ENCODE data around the gene DLG5.

Gene DLG5

DNA sequence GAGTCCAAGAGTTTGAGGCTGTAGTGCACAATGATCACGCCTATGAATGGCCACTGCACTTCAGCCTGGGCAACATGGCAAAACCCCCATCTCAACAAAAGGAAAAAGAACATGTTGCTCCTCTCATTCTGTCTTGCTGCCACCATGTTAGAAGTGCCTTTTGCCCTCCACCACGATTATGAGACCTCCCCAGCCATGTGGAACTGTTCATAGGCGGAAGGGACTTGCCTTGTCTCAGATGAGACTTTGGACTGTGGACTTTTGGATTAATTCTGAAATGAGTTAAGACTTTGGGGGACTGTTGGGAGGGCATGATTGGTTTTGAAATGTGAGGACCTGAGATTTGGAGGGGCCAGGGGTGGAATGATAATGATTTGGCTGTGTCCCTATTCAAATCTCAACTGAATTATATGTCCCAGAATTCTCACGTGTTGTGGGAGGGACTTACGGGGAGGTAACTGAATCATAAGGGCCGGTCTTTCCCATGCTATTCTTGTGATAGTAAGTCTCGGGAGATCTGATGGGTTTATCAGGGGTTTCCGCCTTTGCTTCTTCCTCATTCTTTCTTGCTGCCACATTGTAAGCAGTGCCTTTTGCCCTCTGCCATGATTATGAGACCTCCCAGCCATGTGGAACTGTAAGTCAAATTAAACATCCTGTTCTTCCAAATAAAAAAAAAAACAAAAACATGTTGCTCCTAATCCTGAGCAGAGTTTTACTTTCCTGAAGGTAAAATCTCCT, 22.3 kb downstream of the DLG5 start:
- no peak overlapping the region for H2BK5ac ChIP-seq (ENCODE audit: low read depth, low read length, poor library complexity)

GRCh38 chr10:77902159-77902558, 24.4 kb downstream of the DLG5 start:
- Histone ChIP-seq H4K8ac (ENCODE audit: low read depth, low read length) (no peak overlapping the region), H3K18ac (ENCODE audit: low read length) (no peak overlapping the region), H3K9ac (ENCODE audit: low read length) (no peak overlapping the region), H3K9me3 (ENCODE audit: insufficient read depth, low read depth, low read length) (no peaks in the 10 kb centered on the region), H3K14ac (ENCODE audit: low read length) (no peak overlapping the region), H4K91ac (ENCODE audit: low read depth, low read length) (no peak overlapping the region), H3K27me3 (ENCODE audit: insufficient read depth, low read length) (no peaks in the 10 kb centered on the region), H2BK5ac (ENCODE audit: low read depth, low read length, poor library complexity) (no peak overlapping the region), H2AK5ac (ENCODE audit: low read length) (no peak overlapping the region), H3K4me3 (ENCODE audit: low read depth, low read length) (no peak overlapping the region), H2BK120ac (ENCODE audit: insufficient read depth, low read length, poor library complexity) (no peak overlapping the region), H3K36me3 (ENCODE audit: control insufficient read depth in 1 of 2, insufficient read depth in 2 of 2, low read length in 2 of 2) (peaks cover 0 to 6% of the 10 kb centered on the region in 2 experiments), H3K4ac (ENCODE audit: low read depth, low read length) (peak overlapping the region; percentile 8), H3K79me1 (ENCODE audit: low read length) (peaks cover 14% of the 10 kb centered on the region), H3K79me2 (ENCODE audit: control insufficient read depth, insufficient read depth, low read length, poor library complexity) (peaks cover 14% of the 10 kb centered on the region), H4K12ac (ENCODE audit: low read depth, low read length) (no peak overlapping the region), H2BK12ac (ENCODE audit: low read length) (no peak overlapping the region), H2AFZ (ENCODE audit: insufficient read depth, low read length, poor library complexity) (no peak overlapping the region), H3K23ac (ENCODE audit: low read length) (no peak overlapping the region), H3K4me2 (ENCODE audit: low read length) (no peak overlapping the region), H3K4me1 (ENCODE audit: control insufficient read depth in 1 of 2, insufficient read depth in 2 of 2, low read length in 2 of 2) (peaks cover 16 to 20% of the 10 kb centered on the region in 2 experiments), H3K27ac (ENCODE audit: low read depth, low read length) (no peak overlapping the region)
- WGBS (ENCODE audit: extremely low coverage, insufficient coverage, insufficient read length) = no CpG with 5 or more reads among the region's 5 CpGs
- no peak for DNase-seq

More for the DNA sequence above, 22.3 kb downstream of the DLG5 start:
- no peak for DNase-seq
- no peak overlapping the region for H3K23ac ChIP-seq (ENCODE audit: low read length)
- H3K18ac ChIP-seq (ENCODE audit: low read length) = no peak overlapping the region
- H3K4me1 ChIP-seq (ENCODE audit: control insufficient read depth in 1 of 2, insufficient read depth in 2 of 2, low read length in 2 of 2) = peaks cover 11 to 16% of the 10 kb centered on the region in 2 experiments
- H3K9me3 ChIP-seq (ENCODE audit: insufficient read depth, low read depth, low read length) = no peaks in the 10 kb centered on the region
- H3K9ac ChIP-seq (ENCODE audit: low read length) = no peak overlapping the region
- H3K79me2 ChIP-seq (ENCODE audit: control insufficient read depth, insufficient read depth, low read length, poor library complexity) = peaks cover 5% of the 10 kb centered on the region
- no peak overlapping the region for H3K4me3 ChIP-seq (ENCODE audit: low read depth, low read length)
- no peak overlapping the region for H3K14ac ChIP-seq (ENCODE audit: low read length)
- H2BK120ac ChIP-seq (ENCODE audit: insufficient read depth, low read length, poor library complexity) = no peak overlapping the region
- H3K27ac ChIP-seq (ENCODE audit: low read depth, low read length) = no peak overlapping the region
- no peak overlapping the region for H2AFZ ChIP-seq (ENCODE audit: insufficient read depth, low read length, poor library complexity)
- H2AK5ac ChIP-seq (ENCODE audit: low read length) = no peak overlapping the region
- no CpG with 5 or more reads among the region's 8 CpGs for WGBS (ENCODE audit: extremely low coverage, insufficient coverage, insufficient read length)
- H4K91ac ChIP-seq (ENCODE audit: low read depth, low read length) = no peak overlapping the region
- no peaks in the 10 kb centered on the region for H3K27me3 ChIP-seq (ENCODE audit: insufficient read depth, low read length)
- peaks cover 6% of the 10 kb centered on the region for H3K79me1 ChIP-seq (ENCODE audit: low read length)
- H3K4me2 ChIP-seq (ENCODE audit: low read length) = no peak overlapping the region
- no peak overlapping the region for H3K4ac ChIP-seq (ENCODE audit: low read depth, low read length)
- H3K36me3 ChIP-seq (ENCODE audit: control insufficient read depth in 1 of 2, insufficient read depth in 2 of 2, low read length in 2 of 2) = peaks cover 0 to 6% of the 10 kb centered on the region in 2 experiments
- H4K8ac ChIP-seq (ENCODE audit: low read depth, low read length) = no peak overlapping the region
- H2BK12ac ChIP-seq (ENCODE audit: low read length) = no peak overlapping the region
- no peak overlapping the region for H4K12ac ChIP-seq (ENCODE audit: low read depth, low read length)

GRCh38 chr10:77901743-77902142, 24.8 kb downstream of the DLG5 start:
- no peak overlapping the region for H2AK5ac ChIP-seq (ENCODE audit: low read length)
- H4K8ac ChIP-seq (ENCODE audit: low read depth, low read length) = no peak overlapping the region
- H3K4me2 ChIP-seq (ENCODE audit: low read length) = no peak overlapping the region
- peaks cover 16 to 20% of the 10 kb centered on the region in 2 experiments for H3K4me1 ChIP-seq (ENCODE audit: control insufficient read depth in 1 of 2, insufficient read depth in 2 of 2, low read length in 2 of 2)
- no peak overlapping the region for H2BK5ac ChIP-seq (ENCODE audit: low read depth, low read length, poor library complexity)
- H3K27me3 ChIP-seq (ENCODE audit: insufficient read depth, low read length) = no peaks in the 10 kb centered on the region
- no peak overlapping the region for H2BK120ac ChIP-seq (ENCODE audit: insufficient read depth, low read length, poor library complexity)
- H2BK12ac ChIP-seq (ENCODE audit: low read length) = no peak overlapping the region
- no peak overlapping the region for H4K91ac ChIP-seq (ENCODE audit: low read depth, low read length)
- H3K23ac ChIP-seq (ENCODE audit: low read length) = no peak overlapping the region
- no peak overlapping the region for H4K12ac ChIP-seq (ENCODE audit: low read depth, low read length)
- peak overlapping the region; percentile 8 for H3K4ac ChIP-seq (ENCODE audit: low read depth, low read length)
- no peak overlapping the region for H3K9ac ChIP-seq (ENCODE audit: low read length)
- H3K27ac ChIP-seq (ENCODE audit: low read depth, low read length) = no peak overlapping the region
- no peak for DNase-seq
- whole genome bisulfite sequencing (ENCODE audit: extremely low coverage, insufficient coverage, insufficient read length) = no CpG with 5 or more reads among the region's 6 CpGs
- H3K4me3 ChIP-seq (ENCODE audit: low read depth, low read length) = no peak overlapping the region
- no peak overlapping the region for H3K18ac ChIP-seq (ENCODE audit: low read length)
- H2AFZ ChIP-seq (ENCODE audit: insufficient read depth, low read length, poor library complexity) = no peak overlapping the region
- H3K9me3 ChIP-seq (ENCODE audit: insufficient read depth, low read depth, low read length) = no peaks in the 10 kb centered on the region
- H3K36me3 ChIP-seq (ENCODE audit: control insufficient read depth in 1 of 2, insufficient read depth in 2 of 2, low read length in 2 of 2) = peaks cover 0 to 6% of the 10 kb centered on the region in 2 experiments
- peaks cover 14% of the 10 kb centered on the region for H3K79me1 ChIP-seq (ENCODE audit: low read length)
- no peak overlapping the region for H3K14ac ChIP-seq (ENCODE audit: low read length)
- peaks cover 14% of the 10 kb centered on the region for H3K79me2 ChIP-seq (ENCODE audit: control insufficient read depth, insufficient read depth, low read length, poor library complexity)

DNA sequence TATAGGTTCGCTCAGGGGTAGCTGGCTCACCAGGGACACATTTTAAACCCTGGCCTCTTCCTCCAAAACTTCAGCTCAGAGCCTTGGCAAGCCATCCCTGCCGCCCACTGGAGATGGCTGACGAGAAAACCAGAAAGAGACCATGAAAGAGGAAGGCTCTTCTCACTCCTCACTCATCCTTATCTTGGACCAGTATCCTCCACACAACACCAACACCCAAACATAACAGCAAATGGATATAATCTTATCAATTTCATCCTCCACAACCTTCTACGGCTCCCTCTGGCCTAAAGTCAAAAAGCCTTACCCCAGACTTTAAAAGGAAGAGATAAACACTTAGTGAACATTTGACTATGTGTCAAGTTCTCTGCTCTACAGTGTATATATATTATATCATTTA, 26.9 kb downstream of the DLG5 start:
- peaks cover 14% of the 10 kb centered on the region for H3K79me1 ChIP-seq (ENCODE audit: low read length)
- H3K27me3 ChIP-seq (ENCODE audit: insufficient read depth, low read length) = no peaks in the 10 kb centered on the region
- no peak overlapping the region for H4K12ac ChIP-seq (ENCODE audit: low read depth, low read length)
- no peak overlapping the region for H4K8ac ChIP-seq (ENCODE audit: low read depth, low read length)
- H3K79me2 ChIP-seq (ENCODE audit: control insufficient read depth, insufficient read depth, low read length, poor library complexity) = peaks cover 13% of the 10 kb centered on the region
- WGBS (ENCODE audit: extremely low coverage, insufficient coverage, insufficient read length) = 100% methylated on average over 1 of the region's 4 CpGs
- H3K4me2 ChIP-seq (ENCODE audit: low read length) = no peak overlapping the region
- H3K4me3 ChIP-seq (ENCODE audit: low read depth, low read length) = no peak overlapping the region
- DNase-seq = no peak
- peak overlapping the region; percentile 6 for H2BK12ac ChIP-seq (ENCODE audit: low read length)
- no peak overlapping the region for H2AFZ ChIP-seq (ENCODE audit: insufficient read depth, low read length, poor library complexity)
- no peak overlapping the region for H3K23ac ChIP-seq (ENCODE audit: low read length)
- no peak overlapping the region for H2AK5ac ChIP-seq (ENCODE audit: low read length)
- H3K9ac ChIP-seq (ENCODE audit: low read length) = no peak overlapping the region
- no peak overlapping the region for H3K14ac ChIP-seq (ENCODE audit: low read length)
- no peaks in the 10 kb centered on the region for H3K9me3 ChIP-seq (ENCODE audit: insufficient read depth, low read depth, low read length)
- H2BK120ac ChIP-seq (ENCODE audit: insufficient read depth, low read length, poor library complexity) = no peak overlapping the region
- H3K18ac ChIP-seq (ENCODE audit: low read length) = no peak overlapping the region
- H2BK5ac ChIP-seq (ENCODE audit: low read depth, low read length, poor library complexity) = no peak overlapping the region
- no peaks in the 10 kb centered on the region for H3K36me3 ChIP-seq (ENCODE audit: control insufficient read depth in 1 of 2, insufficient read depth in 2 of 2, low read length in 2 of 2)
- no peak overlapping the region for H3K27ac ChIP-seq (ENCODE audit: low read depth, low read length)
- H4K91ac ChIP-seq (ENCODE audit: low read depth, low read length) = no peak overlapping the region
- H3K4me1 ChIP-seq (ENCODE audit: control insufficient read depth in 1 of 2, insufficient read depth in 2 of 2, low read length in 2 of 2) = peaks cover 21 to 24% of the 10 kb centered on the region in 2 experiments
- peak overlapping the region; percentile 45 for H3K4ac ChIP-seq (ENCODE audit: low read depth, low read length)
